Activated CD4-positive, alpha-beta T cell treated with anti-CD3 and anti-CD28 coated beads for 36 hours (primary cell): Measurements from ENCODE around the gene ZNF768. TPM values are rescaled to one million over a fixed set of nuclear protein-coding genes. Genes with fewer than 3 reads are reported as not detected.
A peak's percentile ranks its signal among the peaks of the same experiment; 100 is the strongest.
"Not testable (repeated sequence)": the region's sequence is repeated elsewhere in the genome, so short reads cannot be mapped to it uniquely, and the experiment has no call there.

Source experiments
- ATAC-seq: fragments of 200-7000 bp; cut with Tn5 transposase; one replicate; pipeline ENCODE4 v1.10.0; 2021; ENCODE audit warnings: mild to moderate bottlenecking, moderate library complexity
- CTCF ChIA-PET: fragments of 350-600 bp; sonication (Branson Sonifier 250); formaldehyde crosslinking; loops from one replicate; lab custom pipeline; 2021; ENCODE audit warnings: antibody characterized with exemption; lab: Charles Lee
- POLR2A ChIA-PET: fragments of 350-600 bp; sonication (Branson Sonifier 250); formaldehyde crosslinking; loops from one replicate; lab custom pipeline; 2021; ENCODE audit warnings: antibody characterized with exemption, inconsistent platforms; lab: Charles Lee
- DNase-seq: peaks from one replicate; pipeline ENCODE4 v3.0.0-alpha.2; 2020
- H3K27ac Mint-ChIP-seq: one replicate; pipeline ENCODE4 v1.8.0; 2021; ENCODE audit warnings: mixed read lengths
- H3K27me3 Mint-ChIP-seq: one replicate; pipeline ENCODE4 v1.8.0; 2021; ENCODE audit warnings: mixed read lengths
- H3K36me3 Mint-ChIP-seq: one replicate; pipeline ENCODE4 v1.8.0; 2021; ENCODE audit warnings: low read depth, mixed read lengths
- H3K4me1 Mint-ChIP-seq: one replicate; pipeline ENCODE4 v1.8.0; 2021; ENCODE audit warnings: mixed read lengths
- H3K4me3 Mint-ChIP-seq: one replicate; pipeline ENCODE4 v1.8.0; 2021; ENCODE audit warnings: mild to moderate bottlenecking, moderate library complexity, mixed read lengths
- H3K9me3 Mint-ChIP-seq: one replicate; pipeline ENCODE4 v1.8.0; 2021; ENCODE audit warnings: low read depth, mixed read lengths
- intact Hi-C, 2 experiments: fragments of 100-400 bp; cut with DNase I in 1 of 2; cut with micrococcal nuclease in 1 of 2; formaldehyde crosslinking; loops; one replicate each; pipeline versions ENCODE4 v1.14.2 to v1.15.1; 2022 to 2024; cut with DNase I, micrococcal nuclease
- total RNA-seq, 2 experiments: library from RNA; stranded (reverse); gene quantifications; one replicate each; pipeline ENCODE4 v1.2.3, GENCODE V29; 2021

Gene ZNF768
- total RNA-seq, 2 experiments from 2014 or later, result 8.9 to 11.1 TPM

GRCh38 chr16:30541502-30542329 is 15.3 kb upstream of the ZNF768 start:
- H3K4me3 Mint-ChIP-seq, result no peak overlapping the region
- H3K36me3 Mint-ChIP-seq, result peaks cover 21% of the 10 kb centered on the region
- no peak overlapping the region for H3K27ac Mint-ChIP-seq
- intact Hi-C loops, result no loop called here
- H3K9me3 Mint-ChIP-seq, result no peaks in the 10 kb centered on the region
- ATAC-seq, result no peak
- no peak for DNase-seq
- H3K4me1 Mint-ChIP-seq, result peaks cover 11% of the 10 kb centered on the region
- CTCF ChIA-PET, result no interaction called here
- POLR2A ChIA-PET, result interaction anchor here (1.1 kb wide), 1 partner anchor 12 kb away, joined by 3 read pairs; no protein-coding TSS in a partner anchor
- H3K27me3 Mint-ChIP-seq, result no peaks in the 10 kb centered on the region

GRCh38 chr16:30540916-30541464 is 14.6 kb upstream of the ZNF768 start:
- CTCF ChIA-PET, H3K27me3 Mint-ChIP-seq, H3K27ac Mint-ChIP-seq, H3K4me3 Mint-ChIP-seq, DNase-seq, intact Hi-C loops, ATAC-seq, H3K9me3 Mint-ChIP-seq: not testable (repeated sequence)
- Mint-ChIP-seq H3K36me3 (peaks cover 28% of the 10 kb centered on the region), H3K4me1 (peaks cover 17% of the 10 kb centered on the region)
- POLR2A ChIA-PET, result interaction anchor here (1.1 kb wide), 1 partner anchor 13 kb away, joined by 3 read pairs; no protein-coding TSS in a partner anchor

- POLR2A ChIA-PET, H3K4me3 Mint-ChIP-seq, DNase-seq, H3K9me3 Mint-ChIP-seq, H3K27me3 Mint-ChIP-seq, H3K27ac Mint-ChIP-seq, ATAC-seq: not testable (repeated sequence)
- Mint-ChIP-seq H3K4me1 (peaks cover 21% of the 10 kb centered on the region), H3K36me3 (peaks cover 36% of the 10 kb centered on the region)
- intact Hi-C loops, result loop anchor here in 1 of 2 experiments (5.0 kb wide), 2 partner anchors 68 to 117 kb away; partner anchors contain the start of genes FBRS and ITGAL
- CTCF ChIA-PET, result interaction anchor here (0.5 kb wide), 1 partner anchor 66 kb away, joined by 3 read pairs; no protein-coding TSS in a partner anchor
Measured at GRCh38 chr16:30539986-30540526, 13.7 kb upstream of the ZNF768 start.

- Mint-ChIP-seq H3K9me3 (no peaks in the 10 kb centered on the region), H3K27me3 (no peaks in the 10 kb centered on the region), H3K4me3 (no peak overlapping the region), H3K27ac (no peak overlapping the region), H3K36me3 (peaks cover 36% of the 10 kb centered on the region), H3K4me1 (peaks cover 21% of the 10 kb centered on the region)
- ATAC-seq, result no peak
- ChIA-PET CTCF (interaction anchor here (0.5 kb wide), 1 partner anchor 66 kb away, joined by 3 read pairs; no protein-coding TSS in a partner anchor), POLR2A (no interaction called here)
- DNase-seq, result no peak
- intact Hi-C loops, result loop anchor here in 1 of 2 experiments (5.0 kb wide), 2 partner anchors 67 to 118 kb away; partner anchors contain the start of genes FBRS and ITGAL
Measured at GRCh38 chr16:30539000-30539964, 12.9 kb upstream of the ZNF768 start.

- Mint-ChIP-seq H3K4me1 (peaks cover 27% of the 10 kb centered on the region), H3K27ac (peak overlapping the region; percentile 100), H3K36me3 (peaks cover 44% of the 10 kb centered on the region), H3K4me3 (peak overlapping the region; percentile 91)
- not testable (repeated sequence) for DNase-seq, H3K27me3 Mint-ChIP-seq, ATAC-seq, H3K9me3 Mint-ChIP-seq
- ChIA-PET CTCF (interaction anchor here (0.6 to 3.2 kb wide), 20 partner anchors 8 to 431 kb away, joined by 3 to 30 read pairs (median 6); partner anchors contain the start of genes DCTPP1, SEPHS2 and ZNF764), POLR2A (interaction anchor here (0.8 to 3.2 kb wide), 10 partner anchors 9 to 106 kb away, joined by 3 to 30 read pairs (median 6); partner anchors contain the start of genes DCTPP1, ITGAL, ZNF688 and ZNF689)
- intact Hi-C loops, result loop anchor here in 1 of 2 experiments (5.0 kb wide), 2 partner anchors 64 to 121 kb away; partner anchors contain the start of genes FBRS and ITGAL
Measured at GRCh38 chr16:30536391-30537024, 10.1 kb upstream of the ZNF768 start.

DNA sequence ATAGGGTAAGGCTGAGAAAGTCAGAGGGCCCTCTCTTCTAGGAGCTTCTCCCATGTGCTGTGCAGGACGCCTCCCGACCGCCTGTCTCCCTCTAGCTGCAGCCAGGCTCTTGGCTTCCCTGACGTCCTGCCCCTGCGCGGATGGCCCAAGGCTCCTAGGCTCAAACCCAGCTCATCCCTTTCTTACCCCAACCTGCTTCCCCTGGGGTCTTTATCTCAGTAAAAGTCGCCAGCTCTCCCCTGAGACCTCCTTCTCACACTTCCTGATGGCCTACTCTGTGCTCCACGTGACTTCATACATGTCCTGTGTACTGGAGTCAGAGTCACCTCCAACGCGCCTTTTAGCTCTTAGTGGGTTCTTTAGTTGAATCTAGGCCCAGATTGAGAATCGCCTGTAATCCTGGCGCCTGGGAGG is 9.4 kb upstream of the ZNF768 start:
- CTCF ChIA-PET, result interaction anchor here (0.6 to 3.2 kb wide), 31 partner anchors 8 to 179 kb away, joined by 3 to 30 read pairs (median 5); partner anchors contain the start of genes DCTPP1, PRR14, SEPHS2 and ZNF764
- H3K36me3 Mint-ChIP-seq, result peaks cover 51% of the 10 kb centered on the region

DNA sequence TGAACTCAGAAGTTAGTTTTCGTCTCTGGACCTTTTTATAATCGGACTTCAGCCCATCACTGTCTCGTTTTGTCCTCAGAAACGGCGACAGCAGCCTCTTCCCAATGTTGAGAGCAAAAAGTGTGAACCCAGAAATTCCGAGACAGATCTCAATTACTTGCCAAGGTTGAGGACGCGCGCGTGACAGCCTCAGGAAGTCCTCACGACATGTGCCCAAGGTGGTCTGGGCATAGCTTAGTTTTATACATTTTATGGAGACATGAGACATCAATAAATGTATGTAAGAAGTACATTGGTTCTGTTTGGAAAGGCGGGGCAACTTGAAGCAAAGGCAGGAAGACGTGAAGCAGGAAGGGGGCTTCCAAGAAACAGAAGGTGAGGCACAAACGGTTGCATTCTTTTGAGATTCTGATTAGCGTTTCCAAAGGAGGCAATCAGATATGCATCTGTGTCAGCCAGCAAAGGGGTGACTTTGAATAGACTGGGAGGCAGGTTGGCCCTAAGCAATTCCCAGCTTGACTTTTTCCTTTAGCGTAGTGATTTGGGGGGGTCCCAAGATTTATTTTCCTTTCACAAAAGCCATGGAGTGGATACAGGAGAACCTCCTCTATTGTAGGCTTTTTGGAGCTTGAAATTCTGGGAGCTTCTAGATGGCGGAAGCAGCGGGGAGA is 8.9 kb upstream of the ZNF768 start:
- DNase-seq, result no peak
- H3K4me1 Mint-ChIP-seq, result peaks cover 37% of the 10 kb centered on the region
- no peaks in the 10 kb centered on the region for H3K9me3 Mint-ChIP-seq
- peaks cover 53% of the 10 kb centered on the region for H3K36me3 Mint-ChIP-seq
- POLR2A ChIA-PET, result interaction anchor here (0.5 to 3.2 kb wide), 22 partner anchors 8 to 718 kb away, joined by 3 to 30 read pairs (median 5); partner anchors contain the start of genes DCTPP1, FBRS, ITGAL and PRR14
- H3K27me3 Mint-ChIP-seq, result no peaks in the 10 kb centered on the region
- ATAC-seq, result peak; percentile 18
- CTCF ChIA-PET, result interaction anchor here (0.6 to 3.2 kb wide), 33 partner anchors 9 to 179 kb away, joined by 3 to 30 read pairs (median 5); partner anchors contain the start of genes DCTPP1, PRR14, SEPHS2 and ZNF764
- peak overlapping the region; percentile 91 for H3K4me3 Mint-ChIP-seq
- intact Hi-C loops, result loop anchor here (1.0 to 5.0 kb wide), 15 partner anchors 16 to 164 kb away; partner anchors contain the start of genes DCTPP1 (in 2 of the 2), FBRS (in 2 of the 2), ZNF688 (in 2 of the 2) and ZNF764 (in 2 of the 2)
- peak overlapping the region; percentile 100 for H3K27ac Mint-ChIP-seq

More for the DNA sequence above, 9.4 kb upstream of the ZNF768 start:
- peak overlapping the region; percentile 100 for H3K27ac Mint-ChIP-seq
- DNase-seq (peak; percentile 86), ATAC-seq (peak; percentile 78)
- intact Hi-C loops, result loop anchor here (1.0 to 5.0 kb wide), 15 partner anchors 15 to 165 kb away; partner anchors contain the start of genes DCTPP1 (in 2 of the 2), FBRS (in 2 of the 2), ZNF688 (in 2 of the 2) and ZNF764 (in 2 of the 2)
- peaks cover 31% of the 10 kb centered on the region for H3K4me1 Mint-ChIP-seq
- POLR2A ChIA-PET, result interaction anchor here (0.5 to 3.2 kb wide), 17 partner anchors 9 to 719 kb away, joined by 3 to 30 read pairs (median 5); partner anchors contain the start of genes DCTPP1, FBRS, ITGAL and PRR14
- H3K4me3 Mint-ChIP-seq, result peak overlapping the region; percentile 91
- H3K9me3 Mint-ChIP-seq, result no peaks in the 10 kb centered on the region
- no peaks in the 10 kb centered on the region for H3K27me3 Mint-ChIP-seq

- Mint-ChIP-seq H3K27me3 (no peaks in the 10 kb centered on the region), H3K4me3 (peak within 1 kb of the TSS; percentile 91), H3K4me1 (peaks cover 44% of the 10 kb centered on the region), H3K36me3 (peaks cover 51% of the 10 kb centered on the region), H3K9me3 (no peaks in the 10 kb centered on the region), H3K27ac (peak within 1 kb of the TSS; percentile 100)
- intact Hi-C loops, result loop anchor here (1.0 to 5.0 kb wide), 17 partner anchors 8 to 164 kb away; partner anchors contain the start of genes DCTPP1 (in 2 of the 2), FBRS (in 2 of the 2), ZNF688 (in 2 of the 2) and ZNF764 (in 2 of the 2)
- DNase-seq, result peak; percentile 95
- ATAC-seq, result peak; percentile 80
- CTCF ChIA-PET, result interaction anchor here (0.6 to 3.2 kb wide), 19 partner anchors 11 to 104 kb away, joined by 3 to 30 read pairs (median 7); partner anchors contain the start of genes DCTPP1, SEPHS2, ZNF764 and ZNF785
- POLR2A ChIA-PET, result interaction anchor here (0.6 to 3.2 kb wide), 10 partner anchors 16 to 894 kb away, joined by 3 to 30 read pairs (median 5); partner anchors contain the start of genes DCTPP1, PRR14, ZNF688 and ZNF689
Measured at GRCh38 chr16:30534368-30535105, 8.2 kb upstream of the ZNF768 start, which contains the start of gene ZNF747. Gene ZNF747 (minus strand): TSS chr16:30534858. CDS start chr16:30534679, 179 bp downstream.
